Subcutaneous abdominal adipose tissue (tissue), 5 donors: ENCODE measurements around the gene TRUB1.

ENCODE experiments used
- H3K27ac ChIP-seq: one replicate; pipeline ENCODE4 v1.7.0; 2013; ENCODE audit warnings: low read depth, mild to moderate bottlenecking, inconsistent platforms, low read length, moderate library complexity
- H3K27me3 ChIP-seq, 5 donors: one replicate each; pipeline ENCODE4 v1.7.0; 2013; ENCODE audit warnings: low read length in 5 of 5, inconsistent platforms in 1 of 5; ENCODE audit not compliant: control insufficient read depth in 5 of 5, insufficient read depth in 4 of 5
- H3K36me3 ChIP-seq, 5 donors: one replicate each; pipeline ENCODE4 v1.7.0; 2013; ENCODE audit warnings: low read length in 5 of 5; ENCODE audit not compliant: control insufficient read depth in 5 of 5, insufficient read depth in 5 of 5
- H3K4me1 ChIP-seq, 5 donors: one replicate each; pipeline ENCODE4 v1.7.0; 2013; ENCODE audit warnings: low read length in 5 of 5, mild to moderate bottlenecking in 3 of 5, moderate library complexity in 1 of 5; ENCODE audit not compliant: control insufficient read depth in 5 of 5, insufficient read depth in 5 of 5
- H3K4me3 ChIP-seq, 5 donors: one replicate each; pipeline ENCODE4 v1.7.0; 2013; ENCODE audit warnings: low read length in 5 of 5, low read depth in 1 of 5
- H3K9ac ChIP-seq, 5 donors: one replicate each; pipeline ENCODE4 v1.7.0; 2013; ENCODE audit warnings: low read length in 5 of 5, mild to moderate bottlenecking in 4 of 5, moderate library complexity in 3 of 5
- H3K9me3 ChIP-seq, 5 donors: one replicate each; pipeline ENCODE4 v1.7.0; 2013; ENCODE audit warnings: low read length in 5 of 5; ENCODE audit not compliant: control insufficient read depth in 5 of 5
- donor health status: healthy.
- donor health status: healthy.
- donor health status: healthy.
- donor health status: healthy.
- donor health status: healthy.

The TRUB1 gene

DNA sequence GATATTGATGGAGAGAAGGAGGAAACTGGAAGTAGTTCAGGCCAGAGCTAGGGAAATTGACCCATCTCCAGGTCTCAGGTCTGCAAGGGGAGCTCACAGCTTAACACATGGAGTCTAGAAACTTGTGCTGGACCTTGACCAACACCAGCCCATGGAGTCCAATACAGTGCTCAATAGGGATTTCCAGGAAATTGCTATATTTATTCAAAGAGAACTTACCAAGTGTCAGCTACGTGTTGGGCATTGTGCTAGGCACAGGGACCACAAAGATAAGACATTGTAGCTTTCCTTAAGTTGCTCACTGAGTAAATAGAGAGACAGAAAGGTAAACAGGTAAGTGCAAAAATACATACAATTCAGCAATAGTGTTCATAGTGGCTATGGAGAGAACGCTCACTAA, 82.5 kb downstream of the TRUB1 start:
- Histone ChIP-seq H3K9ac (no peak overlapping the region), H3K27ac (no peak overlapping the region), H3K36me3 (no peaks in the 10 kb centered on the region), H3K9me3 (no peaks in the 10 kb centered on the region), H3K4me3 (no peak overlapping the region), H3K27me3 (peaks cover 0 to 7% (median 0%) of the 10 kb centered on the region in 5 donors), H3K4me1 (no peaks in the 10 kb centered on the region)

DNA sequence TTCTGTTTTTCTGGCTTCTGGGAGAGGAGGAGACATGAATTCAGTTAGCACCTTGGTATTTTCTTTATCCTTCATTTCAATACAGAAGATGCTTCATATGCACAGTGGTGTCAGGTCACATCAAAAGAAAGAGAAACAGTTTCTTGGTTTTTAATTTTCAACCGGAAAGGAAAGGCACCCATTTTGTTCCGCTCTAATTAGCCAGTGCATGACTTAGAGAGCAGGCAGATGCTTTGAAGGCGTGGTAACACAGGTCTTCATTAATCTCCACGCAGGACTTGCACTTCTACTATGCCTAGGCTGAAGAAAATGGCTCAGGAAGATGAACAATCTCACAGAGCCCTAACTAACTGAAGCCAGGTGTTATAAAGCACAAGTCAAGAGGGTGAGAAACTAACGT, 84.7 kb downstream of the TRUB1 start:
- Histone ChIP-seq H3K27ac (no peak overlapping the region), H3K36me3 (no peaks in the 10 kb centered on the region), H3K4me1 (no peaks in the 10 kb centered on the region), H3K4me3 (no peak overlapping the region), H3K9me3 (no peaks in the 10 kb centered on the region), H3K9ac (no peak overlapping the region), H3K27me3 (peaks cover 0 to 3% (median 0%) of the 10 kb centered on the region in 5 donors)

DNA sequence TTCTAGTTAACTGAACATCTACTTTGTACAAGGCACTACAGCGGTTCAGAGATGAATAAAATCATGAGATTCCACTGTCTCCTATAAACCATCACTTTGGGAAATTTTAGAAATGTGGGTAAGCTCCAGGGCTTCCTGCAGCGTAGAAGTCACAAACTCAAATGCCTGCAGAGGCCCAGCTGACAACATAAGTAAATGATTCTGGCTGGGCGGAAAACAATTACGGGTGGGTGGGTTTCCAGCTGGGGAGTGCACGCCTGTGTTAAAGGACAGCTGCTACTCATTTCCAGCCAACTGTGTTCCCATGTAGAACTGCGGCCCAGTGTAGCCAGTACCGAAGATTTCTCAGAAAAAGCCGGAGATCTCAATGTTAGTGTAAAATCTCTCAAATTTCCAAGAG, 85.7 kb downstream of the TRUB1 start:
- H3K36me3 ChIP-seq, result no peaks in the 10 kb centered on the region
- peaks cover 0 to 3% (median 0%) of the 10 kb centered on the region in 5 donors for H3K27me3 ChIP-seq
- H3K9ac ChIP-seq, result no peak overlapping the region
- H3K9me3 ChIP-seq, result no peaks in the 10 kb centered on the region
- no peak overlapping the region for H3K27ac ChIP-seq
- H3K4me1 ChIP-seq, result no peaks in the 10 kb centered on the region
- H3K4me3 ChIP-seq, result no peak overlapping the region

DNA sequence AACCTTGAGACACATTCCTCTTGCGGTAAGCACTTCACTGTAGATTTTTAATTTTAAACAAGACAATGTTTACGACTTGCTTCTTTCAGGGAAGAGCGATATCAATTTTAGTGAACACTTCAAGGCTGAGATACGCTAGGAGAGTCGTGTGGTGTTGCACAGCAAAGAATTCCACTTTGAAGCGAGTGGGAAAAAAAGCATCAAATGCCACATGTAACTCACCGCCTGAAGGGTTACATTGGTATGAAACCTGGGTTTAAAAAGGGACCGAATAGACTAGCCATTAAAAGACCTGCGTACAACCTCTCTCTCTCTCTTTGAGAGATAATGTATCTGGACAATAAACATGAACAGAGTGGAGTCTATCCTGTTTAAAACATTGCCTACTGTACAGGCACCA, 86.4 kb downstream of the TRUB1 start:
- no peak overlapping the region for H3K9ac ChIP-seq
- H3K9me3 ChIP-seq, result no peaks in the 10 kb centered on the region
- no peaks in the 10 kb centered on the region for H3K4me1 ChIP-seq
- H3K4me3 ChIP-seq, result no peak overlapping the region
- peaks cover 0 to 3% (median 0%) of the 10 kb centered on the region in 5 donors for H3K27me3 ChIP-seq
- H3K27ac ChIP-seq, result no peak overlapping the region
- H3K36me3 ChIP-seq, result no peaks in the 10 kb centered on the region

DNA sequence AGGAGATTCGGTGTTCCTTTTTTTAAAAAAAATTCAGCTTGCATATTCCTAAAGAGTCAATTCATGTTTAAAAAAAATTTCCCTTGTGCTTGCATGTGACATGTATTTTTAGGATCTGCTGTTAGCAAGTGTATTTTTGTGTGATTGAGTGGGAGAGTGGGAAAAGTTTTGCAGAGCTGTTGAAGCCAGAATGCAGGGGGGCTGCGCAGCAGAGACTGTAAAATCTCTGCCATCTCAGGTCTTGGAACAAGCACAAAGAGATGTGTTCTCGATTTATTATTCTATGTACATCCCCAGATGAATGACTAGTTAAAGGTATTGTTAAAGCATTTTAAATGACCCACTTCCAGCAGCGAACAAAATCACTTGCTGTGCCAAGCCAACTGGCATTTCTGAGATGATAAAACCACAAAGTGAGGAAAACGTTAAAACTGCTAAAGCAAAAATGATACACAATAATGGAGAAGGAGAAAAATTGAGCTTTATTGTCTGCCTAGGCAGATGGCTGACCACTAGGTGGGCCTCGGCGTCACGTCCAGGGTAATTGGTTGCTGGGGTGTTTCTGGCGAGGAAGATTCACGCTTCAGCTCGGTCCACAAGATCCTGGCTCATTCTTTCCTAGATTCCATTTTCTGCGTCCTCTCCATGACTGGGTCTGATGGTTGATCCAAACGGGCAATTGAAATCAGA, 88.2 kb downstream of the TRUB1 start:
- Histone ChIP-seq H3K27ac (no peak overlapping the region), H3K9ac (no peak overlapping the region), H3K36me3 (no peaks in the 10 kb centered on the region), H3K9me3 (no peaks in the 10 kb centered on the region), H3K4me3 (no peak overlapping the region), H3K27me3 (peaks cover 0 to 3% (median 0%) of the 10 kb centered on the region in 5 donors), H3K4me1 (no peaks in the 10 kb centered on the region)

DNA sequence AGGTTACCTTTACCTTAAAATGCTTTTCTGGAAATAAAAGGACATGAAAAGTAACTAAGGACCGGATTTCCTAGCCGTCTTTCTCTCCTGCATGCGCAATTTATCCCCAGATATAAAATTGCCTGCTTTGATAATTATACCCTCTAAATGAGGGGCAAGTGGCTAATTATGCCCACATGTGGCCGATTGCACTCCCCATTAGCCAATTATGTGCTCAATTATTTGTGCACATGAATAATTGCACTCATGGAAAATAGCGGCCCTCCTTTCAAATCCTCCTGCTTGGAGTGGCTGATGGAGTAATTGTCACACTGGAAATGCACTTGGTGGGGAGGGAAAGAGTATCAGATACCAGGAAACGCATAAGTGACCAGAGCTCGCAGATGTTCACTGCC, 88.7 kb downstream of the TRUB1 start:
- no peak overlapping the region for H3K4me3 ChIP-seq
- H3K9me3 ChIP-seq, result no peaks in the 10 kb centered on the region
- H3K27me3 ChIP-seq, result peaks cover 0 to 3% (median 0%) of the 10 kb centered on the region in 5 donors
- no peaks in the 10 kb centered on the region for H3K36me3 ChIP-seq
- H3K9ac ChIP-seq, result no peak overlapping the region
- no peak overlapping the region for H3K27ac ChIP-seq
- H3K4me1 ChIP-seq, result no peaks in the 10 kb centered on the region
